GM23248 (cell line): Measurements from ENCODE around the gene ROMO1.

Source experiments
- EZH2 ChIP-seq: fragments of 200-600 bp; sonication (generic); IDR thresholded peaks from 2 replicates; pipeline ENCODE4 v1.6.1; 2018; ENCODE audit warnings: antibody characterized with exemption, mild to moderate bottlenecking; ENCODE audit not compliant: insufficient read depth, poor library complexity, severe bottlenecking
- EZH2phosphoT487 ChIP-seq: fragments of 200-600 bp; sonication (generic); IDR thresholded peaks from 2 replicates; pipeline ENCODE4 v1.6.1; 2018; ENCODE audit warnings: antibody characterized with exemption, moderate library complexity, mild to moderate bottlenecking, low read depth; ENCODE audit not compliant: insufficient read depth

- TF ChIP-seq EZH2phosphoT487 (no peak), EZH2 (no peak)
These were observed 27.9 kb downstream of the ROMO1 start for GRCh38 chr20:35726842-35727711.
